Uterus (tissue), 4 donors: Measurements from ENCODE around the gene HYCC1. TPM values are rescaled to one million over a fixed set of nuclear protein-coding genes. Genes with fewer than 3 reads are reported as not detected.

Experiments used
- DNase-seq, 2 donors: peaks; one replicate each; pipeline ENCODE4 v3.0.0-alpha.2; 2019 to 2020
- H3K27ac ChIP-seq, 2 donors: fragments of 200-600 bp; sonication (generic); 1 replicate in 1 of 2; 2 replicates in 1 of 2; pipeline ENCODE4 v1.5.1; 2016 to 2018
- H3K27me3 ChIP-seq, 2 donors: fragments of 200-600 bp; sonication (generic); one replicate each; pipeline ENCODE4 v1.5.1; 2018 to 2019; ENCODE audit warnings: control low read depth in 1 of 2
- H3K36me3 ChIP-seq, 2 donors: fragments of 200-600 bp; sonication (generic); one replicate each; pipeline ENCODE4 v1.5.1; 2019; ENCODE audit warnings: control low read depth in 1 of 2
- H3K4me1 ChIP-seq, 2 donors: fragments of 200-600 bp; sonication (generic); one replicate each; pipeline ENCODE4 v1.5.1; 2018 to 2019; ENCODE audit warnings: control low read depth in 1 of 2
- H3K4me3 ChIP-seq, 2 donors: fragments of 200-600 bp; sonication (generic); 1 replicate in 1 of 2; 2 replicates in 1 of 2; pipeline ENCODE4 v1.5.1; 2018 to 2019; ENCODE audit warnings: mild to moderate bottlenecking in 1 of 2
- H3K9me3 ChIP-seq, 2 donors: fragments of 200-600 bp; sonication (generic); one replicate each; pipeline ENCODE4 v1.5.1; 2019; ENCODE audit warnings: control low read depth in 1 of 2
- CTCF ChIP-seq, 4 experiments: fragments of 200-600 bp in 2 of 4; fragments of 450-650 bp in 2 of 4; sonication (generic) in 2 of 4; IDR thresholded peaks; one replicate each; pipeline ENCODE4 v1.5.1; 2016 to 2019; ENCODE audit warnings: antibody characterized with exemption in 4 of 4, mild to moderate bottlenecking in 2 of 4, moderate library complexity in 1 of 4
- POLR2A ChIP-seq, 2 donors: fragments of 450-650 bp; IDR thresholded peaks; one replicate each; pipeline ENCODE4 v1.6.1; 2016; ENCODE audit warnings: antibody characterized with exemption in 2 of 2, mild to moderate bottlenecking in 1 of 2, moderate library complexity in 1 of 2
- intact Hi-C: fragments of 100-400 bp; cut with DNase I; formaldehyde crosslinking; loops from one replicate; pipeline ENCODE4 v1.15.1; 2023; ENCODE audit warnings: low total_unique reads
- total RNA-seq, 4 donors: library from RNA; depleted of rRNA in 3 of 4; stranded (reverse); fragments of >200 nt in 3 of 4; gene quantifications; one replicate each; pipeline versions ENCODE4 v1.1.0 to v1.2.4, GENCODE V29; 2014 to 2023
- donor health status: DM: yes; HTN: yes; CAD: no.

The HYCC1 gene
- total RNA-seq, 4 donors from 2014 or later = 25.0 to 89.0 (median 46.8) TPM

GRCh38 chr7:23018750-23019149 lies 4.8 kb upstream of the HYCC1 start:
- Histone ChIP-seq H3K27ac (peak overlapping the region in 1 of 2 donors; percentile 2), H3K4me3 (no peak overlapping the region), H3K4me1 (peaks cover 0 to 6% of the 10 kb centered on the region in 2 donors), H3K27me3 (no peaks in the 10 kb centered on the region), H3K9me3 (no peaks in the 10 kb centered on the region), H3K36me3 (no peaks in the 10 kb centered on the region)
- TF ChIP-seq CTCF (IDR thresholded peaks at IDR 0.05) = no peak
- no peak for TF ChIP-seq POLR2A (IDR thresholded peaks at IDR 0.05)
- intact Hi-C loops = no loop called here
- no peak for DNase-seq

- intact Hi-C loops = no loop called here
- H3K4me3 ChIP-seq = no peak overlapping the region
- no peaks in the 10 kb centered on the region for H3K36me3 ChIP-seq
- TF ChIP-seq POLR2A (IDR thresholded peaks at IDR 0.05) (no peak), CTCF (IDR thresholded peaks at IDR 0.05) (no peak)
- H3K4me1 ChIP-seq = peaks cover 0 to 2% of the 10 kb centered on the region in 2 donors
- no peaks in the 10 kb centered on the region for H3K27me3 ChIP-seq
- peak overlapping the region in 1 of 2 donors; percentile 22 for H3K27ac ChIP-seq
- H3K9me3 ChIP-seq = no peaks in the 10 kb centered on the region
- DNase-seq = no peak
Measured at GRCh38 chr7:23017309-23017708, 3.4 kb upstream of the HYCC1 start.

GRCh38 chr7:23016345-23017253 lies 2.7 kb upstream of the HYCC1 start:
- no peaks in the 10 kb centered on the region for H3K9me3 ChIP-seq
- no peak overlapping the region for H3K4me3 ChIP-seq
- no peaks in the 10 kb centered on the region for H3K36me3 ChIP-seq
- intact Hi-C loops = no loop called here
- no peaks in the 10 kb centered on the region for H3K27me3 ChIP-seq
- TF ChIP-seq POLR2A (IDR thresholded peaks at IDR 0.05) (no peak), CTCF (IDR thresholded peaks at IDR 0.05) (no peak)
- no peak for DNase-seq
- peak overlapping the region in 1 of 2 donors; percentile 22 for H3K27ac ChIP-seq
- H3K4me1 ChIP-seq = peaks cover 0 to 7% of the 10 kb centered on the region in 2 donors

- peak overlapping the region in 1 of 2 donors; percentile 13 for H3K27ac ChIP-seq
- intact Hi-C loops = no loop called here
- DNase-seq = no peak
- TF ChIP-seq POLR2A (IDR thresholded peaks at IDR 0.05) (no peak), CTCF (IDR thresholded peaks at IDR 0.05) (no peak)
- peaks cover 0 to 9% of the 10 kb centered on the region in 2 donors for H3K4me1 ChIP-seq
- no peaks in the 10 kb centered on the region for H3K27me3 ChIP-seq
- no peaks in the 10 kb centered on the region for H3K36me3 ChIP-seq
- no peaks in the 10 kb centered on the region for H3K9me3 ChIP-seq
- H3K4me3 ChIP-seq = no peak overlapping the region
Measured at GRCh38 chr7:23014681-23015080, 751 bp upstream of the HYCC1 start.
